OCI-LY1 (cell line): ENCODE data around the gene ARG2.

Experiments
- H2AFZ ChIP-seq: fragments of 200-600 bp; sonication (generic), shearing (Covaris generic); 2 replicates; pipeline ENCODE4 v1.6.0; 2014; ENCODE audit warnings: antibody characterized with exemption, mild to moderate bottlenecking, low read length
- H3F3A ChIP-seq: fragments of 200-600 bp; sonication (generic), shearing (Covaris generic); 2 replicates; pipeline ENCODE4 v1.6.0; 2014; ENCODE audit warnings: mild to moderate bottlenecking, antibody characterized with exemption, low read length, moderate library complexity; ENCODE audit not compliant: insufficient read depth
- H3K27ac ChIP-seq: fragments of 200-600 bp; sonication (generic); 2 replicates; pipeline ENCODE4 v1.5.1; 2014; ENCODE audit warnings: low read length, mixed run types, mild to moderate bottlenecking, low read depth; ENCODE audit not compliant: poor library complexity, severe bottlenecking
- H3K27me3 ChIP-seq: fragments of 200-600 bp; sonication (generic); 2 replicates; pipeline ENCODE4 v1.6.0; 2014; ENCODE audit warnings: antibody characterized with exemption, mild to moderate bottlenecking, low read length, moderate library complexity; ENCODE audit not compliant: insufficient read depth
- H3K36me3 ChIP-seq: fragments of 200-600 bp; sonication (generic); 2 replicates; pipeline ENCODE4 v1.6.1; 2014; ENCODE audit warnings: mild to moderate bottlenecking, antibody characterized with exemption, low read length, moderate library complexity, mixed read lengths; ENCODE audit not compliant: insufficient read depth
- H3K4me1 ChIP-seq: fragments of 200-600 bp; sonication (generic); 2 replicates; pipeline ENCODE4 v1.5.1; 2014; ENCODE audit warnings: mild to moderate bottlenecking, low read length, moderate library complexity; ENCODE audit not compliant: insufficient read depth, severe bottlenecking
- H3K4me2 ChIP-seq: fragments of 200-600 bp; sonication (generic), shearing (Covaris generic); 2 replicates; pipeline ENCODE4 v1.6.1; 2014; ENCODE audit warnings: low read length
- H3K4me3 ChIP-seq: fragments of 200-600 bp; sonication (generic); 2 replicates; pipeline ENCODE4 v1.5.1; 2014; ENCODE audit warnings: low read length, low read depth, mild to moderate bottlenecking, mixed read lengths; ENCODE audit not compliant: poor library complexity, severe bottlenecking
- H3K79me2 ChIP-seq: fragments of 200-600 bp; shearing (Covaris generic); 2 replicates; pipeline ENCODE4 v1.6.1; 2016; ENCODE audit warnings: mixed run types, low read length, mixed read lengths; ENCODE audit not compliant: insufficient read depth
- H3K9ac ChIP-seq: fragments of 200-600 bp; sonication (generic), shearing (Covaris generic); 2 replicates; pipeline ENCODE4 v1.6.1; 2014; ENCODE audit warnings: mild to moderate bottlenecking, low read length, mixed read lengths
- H3K9me2 ChIP-seq: fragments of 200-600 bp; sonication (generic), shearing (Covaris generic); 2 replicates; pipeline ENCODE4 v1.6.1; 2014; ENCODE audit warnings: low read depth, mild to moderate bottlenecking, low read length, mixed read lengths
- H3K9me3 ChIP-seq: fragments of 200-600 bp; shearing (Covaris generic); 2 replicates; pipeline ENCODE4 v1.6.1; 2014; ENCODE audit warnings: low read length, mixed read lengths
- H4K20me1 ChIP-seq: fragments of 200-600 bp; sonication (generic), shearing (Covaris generic); 2 replicates; pipeline ENCODE4 v1.6.0; 2016; ENCODE audit warnings: mild to moderate bottlenecking, low read length; ENCODE audit not compliant: insufficient read depth
- CTCF ChIP-seq: fragments of 200-600 bp; sonication (generic), shearing (Covaris generic); IDR thresholded peaks from 2 replicates; pipeline ENCODE4 v1.5.1; 2017; ENCODE audit warnings: mild to moderate bottlenecking, antibody characterized with exemption, low read length, moderate library complexity, mixed read lengths
- EZH2 ChIP-seq: fragments of 200-600 bp; sonication (generic), shearing (Covaris generic); IDR thresholded peaks from 2 replicates; pipeline ENCODE4 v1.8.0; 2017; ENCODE audit warnings: borderline replicate concordance, mixed run types, mild to moderate bottlenecking, antibody characterized with exemption, low read length, moderate library complexity, mixed read lengths

Gene ARG2

DNA sequence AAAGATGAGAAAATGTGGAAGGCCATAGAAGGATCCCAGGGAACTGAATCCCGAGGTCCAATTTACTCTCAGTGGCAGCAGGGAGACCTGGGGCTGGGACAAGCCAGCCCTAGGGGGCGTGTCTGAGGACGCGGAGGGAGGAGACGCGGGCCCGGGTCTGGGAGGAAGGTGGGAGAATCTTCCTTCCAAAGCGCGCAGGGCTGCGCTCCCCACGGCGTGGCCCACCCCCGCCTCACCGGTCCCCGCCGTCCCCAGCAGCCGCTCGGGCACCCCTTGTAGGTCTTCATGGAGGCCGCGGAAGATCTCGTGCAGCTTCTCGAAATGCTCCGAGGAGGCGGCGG is 54.4 kb downstream of the ARG2 start:
- peaks cover 29% of the 10 kb centered on the region for H3K4me1 ChIP-seq
- no peaks in the 10 kb centered on the region for H3K27me3 ChIP-seq
- TF ChIP-seq CTCF (peak; percentile 24; the same call in 1 of the 2 replicates), EZH2 (no peak)
- peak overlapping the region; percentile 84 for H3K9ac ChIP-seq
- H3F3A ChIP-seq, result no peaks in the 10 kb centered on the region; the same call in 1 of the 2 replicates
- peaks cover 29% of the 10 kb centered on the region for H3K79me2 ChIP-seq
- peak overlapping the region; percentile 81 for H3K4me3 ChIP-seq
- 0 out of 2 replicates have a peak, but pooled peaks cover 3% of the 10 kb centered on the region for H4K20me1 ChIP-seq
- H3K27ac ChIP-seq, result no peak overlapping the region
- H3K36me3 ChIP-seq, result peaks cover 28% of the 10 kb centered on the region
- no peak overlapping the region for H2AFZ ChIP-seq
- H3K4me2 ChIP-seq, result peak overlapping the region; percentile 99
- no peaks in the 10 kb centered on the region for H3K9me2 ChIP-seq
- H3K9me3 ChIP-seq, result no peaks in the 10 kb centered on the region

GRCh38 chr14:67674480-67675218 is 54.9 kb downstream of the ARG2 start, which contains the start of gene VTI1B:
TSS of gene VTI1B (minus strand) at chr14:67674632. CDS start at chr14:67674489, 143 bp downstream.
- Histone ChIP-seq H3K9me2 (no peaks in the 10 kb centered on the region), H3K9ac (peak within 1 kb of the TSS; percentile 84), H3F3A (no peaks in the 10 kb centered on the region; the same call in 1 of the 2 replicates), H3K27ac (peak within 1 kb of the TSS; percentile 44), H3K4me3 (peak within 1 kb of the TSS; percentile 81), H3K4me1 (peaks cover 29% of the 10 kb centered on the region), H3K9me3 (no peaks in the 10 kb centered on the region), H3K79me2 (peaks cover 29% of the 10 kb centered on the region), H3K27me3 (no peaks in the 10 kb centered on the region), H3K36me3 (peaks cover 30% of the 10 kb centered on the region), H2AFZ (0 out of 2 replicates have a peak within 1 kb of the TSS, but pooled peaks have one; percentile 8), H4K20me1 (0 out of 2 replicates have a peak, but pooled peaks cover 3% of the 10 kb centered on the region), H3K4me2 (peak within 1 kb of the TSS; percentile 99)
- no peak for TF ChIP-seq EZH2
- TF ChIP-seq CTCF, result peak; percentile 18; the same call in 1 of the 2 replicates

DNA sequence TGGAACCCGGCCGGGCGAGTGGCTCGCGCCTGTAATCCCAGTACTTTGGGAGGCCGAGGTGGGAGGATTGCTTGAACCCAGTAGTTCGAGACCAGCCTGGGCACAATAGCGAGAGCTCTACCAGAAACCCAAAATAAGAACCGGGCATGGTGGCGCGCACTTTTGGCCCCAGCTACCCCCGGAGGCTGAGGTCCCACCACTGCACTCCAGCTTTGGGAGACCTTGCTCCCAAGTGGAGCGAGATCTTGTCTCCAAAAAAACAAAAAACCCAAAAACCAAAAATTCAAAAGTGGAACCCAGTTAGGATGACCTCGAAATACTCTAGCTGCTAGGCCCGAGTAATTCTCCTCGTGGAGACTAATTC is 55.5 kb downstream of the ARG2 start:
- TF ChIP-seq CTCF, result no peak
- TF ChIP-seq EZH2, result no peak
- Histone ChIP-seq H3K4me2 (peak overlapping the region; percentile 99), H3K4me3 (peak overlapping the region; percentile 81), H3K9me3 (no peaks in the 10 kb centered on the region), H3K9ac (peak overlapping the region; percentile 84), H3K79me2 (peaks cover 24% of the 10 kb centered on the region), H3K27ac (peak overlapping the region; percentile 44), H3K4me1 (peaks cover 29% of the 10 kb centered on the region), H3K9me2 (no peaks in the 10 kb centered on the region), H4K20me1 (0 out of 2 replicates have a peak, but pooled peaks cover 3% of the 10 kb centered on the region), H3K36me3 (peaks cover 33% of the 10 kb centered on the region), H3K27me3 (no peaks in the 10 kb centered on the region), H2AFZ (0 out of 2 replicates have a peak overlapping the region, but pooled peaks have one; percentile 8), H3F3A (no peaks in the 10 kb centered on the region; the same call in 1 of the 2 replicates)
